K562 (cell line): ENCODE measurements around the gene TAX1BP1.

ENCODE experiments used
- CTCF ChIP-seq, 3 experiments: IDR thresholded peaks in 2 of 3; conservative IDR thresholded peaks in 1 of 3; 2 replicates each; pipeline ENCODE4 v1.5.1; 2011 to 2012; ENCODE audit warnings: low read length in 3 of 3, mild to moderate bottlenecking in 3 of 3, control low read depth in 2 of 3, improper control_type of control experiment in 1 of 3, inconsistent platforms in 1 of 3, low read depth in 1 of 3, mixed read lengths in 1 of 3, moderate library complexity in 1 of 3; ENCODE audit not compliant: insufficient read depth in 2 of 3
- DPF2 ChIP-seq: fragments of 450-650 bp; IDR thresholded peaks from 2 replicates; pipeline ENCODE4 v1.6.1; 2016
- ERF ChIP-seq: fragments of 450-650 bp; formaldehyde crosslinking; IDR thresholded peaks from 2 replicates; pipeline ENCODE4 v1.4.0; 2020; ENCODE audit warnings: mild to moderate bottlenecking, mixed read lengths
- JUN ChIP-seq, 2 experiments: sonication (generic) in 1 of 2; formaldehyde crosslinking in 1 of 2; IDR thresholded peaks; 2 replicates each; pipeline versions ENCODE4 v1.6.1 to v1.8.0; 2012 to 2022; ENCODE audit warnings: borderline replicate concordance in 2 of 2, mild to moderate bottlenecking in 2 of 2, improper control_type of control experiment in 1 of 2, low read depth in 1 of 2, low read length in 1 of 2, missing genetic modification reagents in 1 of 2
- KDM1A ChIP-seq, 2 experiments: fragments of 450-650 bp; IDR thresholded peaks; 2 replicates each; pipeline ENCODE4 v1.6.1; 2016; ENCODE audit warnings: mild to moderate bottlenecking in 2 of 2
- MAFF ChIP-seq: IDR thresholded peaks from 2 replicates; pipeline ENCODE4 v1.6.1; 2012; ENCODE audit warnings: low read length, improper control_type of control experiment
- POLR2AphosphoS5 ChIP-seq: IDR thresholded peaks from 2 replicates; pipeline ENCODE4 v1.6.1; 2011; ENCODE audit warnings: mild to moderate bottlenecking, low read depth, low read length, moderate library complexity; ENCODE audit not compliant: control insufficient read depth, insufficient read depth
- ZNF232 ChIP-seq: sonication (generic); formaldehyde crosslinking; IDR thresholded peaks from 2 replicates; pipeline ENCODE4 v1.8.0; 2022; ENCODE audit warnings: mild to moderate bottlenecking, missing genetic modification reagents
- ZNF717 ChIP-seq: fragments of 250-450 bp; sonication (Bioruptor Pico); IDR thresholded peaks from 2 replicates; pipeline ENCODE4 v1.5.0; 2021
- ZZZ3 ChIP-seq: fragments of 450-650 bp; IDR thresholded peaks from 2 replicates; pipeline ENCODE4 v1.6.1; 2016; ENCODE audit warnings: antibody characterized with exemption, mild to moderate bottlenecking, moderate library complexity
- TF ChIP-seq, protein P1 (sequence below): fragments of 450-650 bp; IDR thresholded peaks from 2 replicates; pipeline ENCODE4 v1.6.1; 2016; ENCODE audit warnings: borderline replicate concordance

GRCh38 chr7:27762062-27762461 lies 22.1 kb downstream of the TAX1BP1 start:
- no peak for TF ChIP-seq ZNF232
- no peak for TF ChIP-seq ZZZ3
- no peak for TF ChIP-seq CTCF (IDR thresholded peaks at IDR 0.05 in 2 of 3, conservative IDR thresholded peaks at IDR 0.05 in 1 of 3; ENCODE audit: insufficient read depth in 2 of 3, low read depth in 1 of 3, low read length in 3 of 3)
- no peak for TF ChIP-seq JUN (IDR thresholded peaks at IDR 0.05; ENCODE audit: borderline replicate concordance, low read depth, low read length)
- TF ChIP-seq JUN (CRISPR knock-in tag; IDR thresholded peaks at IDR 0.05; ENCODE audit: borderline replicate concordance) = no peak
- no peak for TF ChIP-seq ERF (CRISPR knock-in tag)
- TF ChIP-seq POLR2AphosphoS5 = no peak
- TF ChIP-seq KDM1A (IDR thresholded peaks at IDR 0.05) = no peak
- TF ChIP-seq, protein P1, sequence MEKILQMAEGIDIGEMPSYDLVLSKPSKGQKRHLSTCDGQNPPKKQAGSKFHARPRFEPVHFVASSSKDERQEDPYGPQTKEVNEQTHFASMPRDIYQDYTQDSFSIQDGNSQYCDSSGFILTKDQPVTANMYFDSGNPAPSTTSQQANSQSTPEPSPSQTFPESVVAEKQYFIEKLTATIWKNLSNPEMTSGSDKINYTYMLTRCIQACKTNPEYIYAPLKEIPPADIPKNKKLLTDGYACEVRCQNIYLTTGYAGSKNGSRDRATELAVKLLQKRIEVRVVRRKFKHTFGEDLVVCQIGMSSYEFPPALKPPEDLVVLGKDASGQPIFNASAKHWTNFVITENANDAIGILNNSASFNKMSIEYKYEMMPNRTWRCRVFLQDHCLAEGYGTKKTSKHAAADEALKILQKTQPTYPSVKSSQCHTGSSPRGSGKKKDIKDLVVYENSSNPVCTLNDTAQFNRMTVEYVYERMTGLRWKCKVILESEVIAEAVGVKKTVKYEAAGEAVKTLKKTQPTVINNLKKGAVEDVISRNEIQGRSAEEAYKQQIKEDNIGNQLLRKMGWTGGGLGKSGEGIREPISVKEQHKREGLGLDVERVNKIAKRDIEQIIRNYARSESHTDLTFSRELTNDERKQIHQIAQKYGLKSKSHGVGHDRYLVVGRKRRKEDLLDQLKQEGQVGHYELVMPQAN = no peak
- no peak for TF ChIP-seq ZNF717 (CRISPR knock-in tag)
- TF ChIP-seq MAFF = no peak
- TF ChIP-seq DPF2 = no peak
